NOMO-1 treated with dmso at 0.1 percent for 144 hours (cell line): ENCODE data around the gene TNIK.
"Not testable (repeated sequence)": the region's sequence is repeated elsewhere in the genome, so short reads cannot be mapped to it uniquely, and the experiment has no call there.

Source experiments
- DNase-seq: peaks from one replicate; lab custom pipeline; 2025; ENCODE audit not compliant: unreplicated experiment; lab: John Stamatoyannopoulos, UW

TNIK gene

GRCh38 chr3:171446801-171447578 lies 13.2 kb downstream of the TNIK start:
- DNase-seq: no peak

GRCh38 chr3:171446301-171446700 lies 13.9 kb downstream of the TNIK start:
- DNase-seq: no peak

- no peak for DNase-seq
Measured at GRCh38 chr3:171445620-171446204, 14.5 kb downstream of the TNIK start.

GRCh38 chr3:171444001-171444690 lies 16.1 kb downstream of the TNIK start:
- no peak for DNase-seq

GRCh38 chr3:171443211-171443957 lies 16.8 kb downstream of the TNIK start:
- DNase-seq: no peak

GRCh38 chr3:171442184-171442583 lies 18.0 kb downstream of the TNIK start:
- no peak for DNase-seq

GRCh38 chr3:171441381-171441780 lies 18.8 kb downstream of the TNIK start:
- DNase-seq: no peak

GRCh38 chr3:171439996-171440395 lies 20.2 kb downstream of the TNIK start:
- DNase-seq: no peak

GRCh38 chr3:171437115-171437756 lies 23.0 kb downstream of the TNIK start:
- no peak for DNase-seq

- DNase-seq: no peak
Measured at GRCh38 chr3:171436380-171436779, 23.8 kb downstream of the TNIK start.

- no peak for DNase-seq
Measured at GRCh38 chr3:171435757-171436156, 24.4 kb downstream of the TNIK start.

GRCh38 chr3:171435143-171435542 lies 25.1 kb downstream of the TNIK start:
- no peak for DNase-seq

- DNase-seq: no peak
Measured at GRCh38 chr3:171432548-171432947, 27.7 kb downstream of the TNIK start.

- DNase-seq: no peak
Measured at GRCh38 chr3:171431550-171431949, 28.7 kb downstream of the TNIK start.

GRCh38 chr3:171430530-171430929 lies 29.7 kb downstream of the TNIK start:
- DNase-seq: no peak

- no peak for DNase-seq
Measured at GRCh38 chr3:171429635-171430034, 30.6 kb downstream of the TNIK start.

GRCh38 chr3:171428892-171429291 lies 31.3 kb downstream of the TNIK start:
- DNase-seq: no peak

GRCh38 chr3:171428321-171428787 lies 31.9 kb downstream of the TNIK start:
- no peak for DNase-seq

- DNase-seq: no peak
Measured at GRCh38 chr3:171427771-171428320, 32.4 kb downstream of the TNIK start.

GRCh38 chr3:171424063-171424462 lies 36.1 kb downstream of the TNIK start:
- DNase-seq: not testable (repeated sequence)
